ENCODE data around the gene GAB3.
"Not testable (repeated sequence)": the region's sequence is repeated elsewhere in the genome, so short reads cannot be mapped to it uniquely, and the experiment has no call there.

Gene GAB3

GRCh38 chrX:154652311-154653047 lies 98.4 kb downstream of the GAB3 start:
- Histone ChIP-seq H2AFZ (ENCODE audit: low read depth, low read length) (no peak overlapping the region), H3K27me3 (ENCODE audit: low read depth, low read length) (no peaks in the 10 kb centered on the region), H3K4me2 (ENCODE audit: low read length) (no peak overlapping the region), H3K79me2 (ENCODE audit: low read length) (no peaks in the 10 kb centered on the region), H3K4me3 (ENCODE audit: low read length) (no peak overlapping the region), H3K4me1 (ENCODE audit: low read length) (no peaks in the 10 kb centered on the region), H4K20me1 (ENCODE audit: insufficient read depth, low read length) (no peaks in the 10 kb centered on the region), H3K27ac (ENCODE audit: low read length) (no peak overlapping the region), H3K9ac (ENCODE audit: low read length) (no peak overlapping the region), H3K36me3 (replicated peaks; ENCODE audit: low read depth, low read length) (no peaks in the 10 kb centered on the region), H3K9me3 (ENCODE audit: insufficient read depth, low read length) (no peaks in the 10 kb centered on the region)
- TF ChIP-seq CTCF (IDR thresholded peaks at IDR 0.05; ENCODE audit: low read depth, low read length), result no peak

- H3K79me2 ChIP-seq (ENCODE audit: low read length), result no peaks in the 10 kb centered on the region
- no peaks in the 10 kb centered on the region for H3K36me3 ChIP-seq (replicated peaks; ENCODE audit: low read depth, low read length)
- H3K27ac ChIP-seq (ENCODE audit: low read length), result no peak overlapping the region
- no peak overlapping the region for H3K4me3 ChIP-seq (ENCODE audit: low read length)
- no peaks in the 10 kb centered on the region for H3K4me1 ChIP-seq (ENCODE audit: low read length)
- H3K4me2 ChIP-seq (ENCODE audit: low read length), result no peak overlapping the region
- H4K20me1 ChIP-seq (ENCODE audit: insufficient read depth, low read length), result no peaks in the 10 kb centered on the region
- H3K9ac ChIP-seq (ENCODE audit: low read length), result no peak overlapping the region
- H2AFZ ChIP-seq (ENCODE audit: low read depth, low read length), result no peak overlapping the region
- no peaks in the 10 kb centered on the region for H3K27me3 ChIP-seq (ENCODE audit: low read depth, low read length)
- no peak for TF ChIP-seq EZH2phosphoT487 (IDR thresholded peaks at IDR 0.05; ENCODE audit: low read depth)
- TF ChIP-seq CTCF (IDR thresholded peaks at IDR 0.05; ENCODE audit: low read depth, low read length), result no peak
- no peaks in the 10 kb centered on the region for H3K9me3 ChIP-seq (ENCODE audit: insufficient read depth, low read length)
These were observed 100.7 kb downstream of the GAB3 start for GRCh38 chrX:154650221-154650510.

- Histone ChIP-seq H3K27me3 (ENCODE audit: low read depth, low read length) (no peaks in the 10 kb centered on the region), H3K36me3 (replicated peaks; ENCODE audit: low read depth, low read length) (no peaks in the 10 kb centered on the region), H3K9me3 (ENCODE audit: insufficient read depth, low read length) (no peaks in the 10 kb centered on the region), H4K20me1 (ENCODE audit: insufficient read depth, low read length) (no peaks in the 10 kb centered on the region), H2AFZ (ENCODE audit: low read depth, low read length) (no peak overlapping the region), H3K9ac (ENCODE audit: low read length) (no peak overlapping the region), H3K4me2 (ENCODE audit: low read length) (no peak overlapping the region), H3K27ac (ENCODE audit: low read length) (no peak overlapping the region), H3K4me3 (ENCODE audit: low read length) (no peak overlapping the region), H3K4me1 (ENCODE audit: low read length) (no peaks in the 10 kb centered on the region), H3K79me2 (ENCODE audit: low read length) (no peaks in the 10 kb centered on the region)
- TF ChIP-seq EZH2phosphoT487 (IDR thresholded peaks at IDR 0.05; ENCODE audit: low read depth) (no peak), CTCF (IDR thresholded peaks at IDR 0.05; ENCODE audit: low read depth, low read length) (no peak)
These were observed 101.2 kb downstream of the GAB3 start for GRCh38 chrX:154649503-154650220.

- Histone ChIP-seq H3K4me1 (ENCODE audit: low read length) (no peaks in the 10 kb centered on the region), H2AFZ (ENCODE audit: low read depth, low read length) (no peak overlapping the region), H3K79me2 (ENCODE audit: low read length) (no peaks in the 10 kb centered on the region), H3K4me2 (ENCODE audit: low read length) (no peak overlapping the region), H3K36me3 (replicated peaks; ENCODE audit: low read depth, low read length) (no peaks in the 10 kb centered on the region), H4K20me1 (ENCODE audit: insufficient read depth, low read length) (no peaks in the 10 kb centered on the region), H3K27me3 (ENCODE audit: low read depth, low read length) (no peaks in the 10 kb centered on the region), H3K9ac (ENCODE audit: low read length) (no peak overlapping the region), H3K4me3 (ENCODE audit: low read length) (no peak overlapping the region), H3K9me3 (ENCODE audit: insufficient read depth, low read length) (no peaks in the 10 kb centered on the region), H3K27ac (ENCODE audit: low read length) (no peak overlapping the region)
- TF ChIP-seq EZH2phosphoT487 (IDR thresholded peaks at IDR 0.05; ENCODE audit: low read depth), result no peak
- TF ChIP-seq CTCF (IDR thresholded peaks at IDR 0.05; ENCODE audit: low read depth, low read length), result no peak
These were observed 101.9 kb downstream of the GAB3 start for GRCh38 chrX:154648931-154649330.

- not testable (repeated sequence) for H3K36me3 ChIP-seq (replicated peaks; ENCODE audit: low read depth, low read length); H3K4me3 ChIP-seq (ENCODE audit: low read length); H3K4me2 ChIP-seq (ENCODE audit: low read length); H3K9ac ChIP-seq (ENCODE audit: low read length); H3K79me2 ChIP-seq (ENCODE audit: low read length); H3K27me3 ChIP-seq (ENCODE audit: low read depth, low read length); H2AFZ ChIP-seq (ENCODE audit: low read depth, low read length); H3K4me1 ChIP-seq (ENCODE audit: low read length); H3K27ac ChIP-seq (ENCODE audit: low read length); H4K20me1 ChIP-seq (ENCODE audit: insufficient read depth, low read length); H3K9me3 ChIP-seq (ENCODE audit: insufficient read depth, low read length)
These were observed 105.0 kb downstream of the GAB3 start for GRCh38 chrX:154645745-154646378.

GRCh38 chrX:154643708-154644107 lies 107.2 kb downstream of the GAB3 start:
- H3K9me3 ChIP-seq (ENCODE audit: insufficient read depth, low read length); H3K27ac ChIP-seq (ENCODE audit: low read length); H3K4me2 ChIP-seq (ENCODE audit: low read length); H3K4me1 ChIP-seq (ENCODE audit: low read length); H2AFZ ChIP-seq (ENCODE audit: low read depth, low read length); H3K9ac ChIP-seq (ENCODE audit: low read length); H3K27me3 ChIP-seq (ENCODE audit: low read depth, low read length); H3K36me3 ChIP-seq (replicated peaks; ENCODE audit: low read depth, low read length); H3K79me2 ChIP-seq (ENCODE audit: low read length); H3K4me3 ChIP-seq (ENCODE audit: low read length); H4K20me1 ChIP-seq (ENCODE audit: insufficient read depth, low read length): not testable (repeated sequence)

All from OCI-LY3 (cell line).